Suprapubic skin (tissue), 4 donors: ENCODE results near the gene TGM2. TPM values are rescaled to one million over a fixed set of nuclear protein-coding genes. Genes with fewer than 3 reads are reported as not detected.

ENCODE experiments used
- DNase-seq, 2 donors: peaks; one replicate each; pipeline ENCODE4 v3.0.0-alpha.2; 2019; ENCODE audit warnings: low spot score in 2 of 2
- H3K27ac ChIP-seq: fragments of 200-600 bp; sonication (generic); one replicate; pipeline ENCODE4 v1.5.1; 2019
- H3K27me3 ChIP-seq: fragments of 200-600 bp; sonication (generic); one replicate; pipeline ENCODE4 v1.5.1; 2019
- H3K36me3 ChIP-seq: fragments of 200-600 bp; sonication (generic); one replicate; pipeline ENCODE4 v1.5.1; 2019
- H3K4me1 ChIP-seq: fragments of 200-600 bp; sonication (generic); one replicate; pipeline ENCODE4 v1.5.1; 2019
- H3K4me3 ChIP-seq: fragments of 200-600 bp; sonication (generic); one replicate; pipeline ENCODE4 v1.5.1; 2019; ENCODE audit warnings: mild to moderate bottlenecking
- H3K9me3 ChIP-seq: fragments of 200-600 bp; sonication (generic); one replicate; pipeline ENCODE4 v1.5.1; 2019
- CTCF ChIP-seq, 2 donors: fragments of 200-600 bp in 1 of 2; fragments of 450-650 bp in 1 of 2; sonication (generic) in 1 of 2; IDR thresholded peaks; one replicate each; pipeline ENCODE4 v1.5.1; 2016 to 2019; ENCODE audit warnings: antibody characterized with exemption in 2 of 2, mild to moderate bottlenecking in 1 of 2, moderate library complexity in 1 of 2
- EP300 ChIP-seq: sonication (generic); formaldehyde crosslinking; IDR thresholded peaks from one replicate; pipeline ENCODE4 v1.6.1; 2017; ENCODE audit warnings: antibody characterized with exemption
- POLR2A ChIP-seq, 2 donors: fragments of 450-650 bp; IDR thresholded peaks; one replicate each; pipeline ENCODE4 v1.6.1; 2017; ENCODE audit warnings: antibody characterized with exemption in 2 of 2, mild to moderate bottlenecking in 2 of 2, moderate library complexity in 2 of 2
- POLR2AphosphoS5 ChIP-seq, 3 donors: sonication (generic); formaldehyde crosslinking; IDR thresholded peaks; one replicate each; pipeline ENCODE4 v1.6.1; 2017; ENCODE audit warnings: antibody characterized with exemption in 3 of 3
- WGBS: methylation state at CpG from one replicate; pipeline ENCODE4 v1.1.5; 2018; 5-methylcytosine and 5-hydroxymethylcytosine counted together
- total RNA-seq, 4 donors: library from RNA; depleted of rRNA; stranded (reverse); fragments of >200 nt; gene quantifications; one replicate each; pipeline ENCODE4 v1.1.0, GENCODE V29; 2016

TGM2 gene
- total RNA-seq, 4 donors from 2014 or later: 1.5 to 6.6 (median 3.8) TPM

- TF ChIP-seq POLR2AphosphoS5 (IDR thresholded peaks at IDR 0.05): no peak
- TF ChIP-seq POLR2A (IDR thresholded peaks at IDR 0.05): no peak
- DNase-seq: peak in 1 of 2 donors; percentile 44
- no peaks in the 10 kb centered on the region for H3K9me3 ChIP-seq
- WGBS: 59% methylated on average over 8 of the region's 9 CpGs
- no peaks in the 10 kb centered on the region for H3K36me3 ChIP-seq
- H3K27me3 ChIP-seq: no peaks in the 10 kb centered on the region
- no peak overlapping the region for H3K4me3 ChIP-seq
- H3K4me1 ChIP-seq: peaks cover 2% of the 10 kb centered on the region
- H3K27ac ChIP-seq: no peak overlapping the region
Measured at GRCh38 chr20:38211200-38212097, 46.4 kb upstream of the TGM2 start.

- Histone ChIP-seq H3K27ac (no peak overlapping the region), H3K36me3 (no peaks in the 10 kb centered on the region), H3K4me3 (no peak overlapping the region), H3K27me3 (no peaks in the 10 kb centered on the region), H3K4me1 (peaks cover 2% of the 10 kb centered on the region), H3K9me3 (no peaks in the 10 kb centered on the region)
- 62% methylated on average over 4 of the region's 6 CpGs for WGBS
- peak in 1 of 2 donors; percentile 5 for DNase-seq
- no peak for TF ChIP-seq POLR2A (IDR thresholded peaks at IDR 0.05)
- TF ChIP-seq POLR2AphosphoS5 (IDR thresholded peaks at IDR 0.05): no peak
- no peak for TF ChIP-seq CTCF (IDR thresholded peaks at IDR 0.05)
- TF ChIP-seq EP300: no peak
Measured at GRCh38 chr20:38210741-38211140, 45.7 kb upstream of the TGM2 start.

- peaks cover 2% of the 10 kb centered on the region for H3K4me1 ChIP-seq
- H3K36me3 ChIP-seq: no peaks in the 10 kb centered on the region
- TF ChIP-seq POLR2AphosphoS5 (IDR thresholded peaks at IDR 0.05) (no peak), POLR2A (IDR thresholded peaks at IDR 0.05) (no peak), EP300 (no peak), CTCF (IDR thresholded peaks at IDR 0.05) (no peak)
- 100% methylated on average over 3 of the region's 3 CpGs for WGBS
- DNase-seq: no peak
- no peaks in the 10 kb centered on the region for H3K27me3 ChIP-seq
- no peak overlapping the region for H3K4me3 ChIP-seq
- no peak overlapping the region for H3K27ac ChIP-seq
- H3K9me3 ChIP-seq: no peaks in the 10 kb centered on the region
Measured at GRCh38 chr20:38209736-38210405, 44.8 kb upstream of the TGM2 start.

GRCh38 chr20:38209054-38209675 lies 44.1 kb upstream of the TGM2 start:
- Histone ChIP-seq H3K9me3 (no peaks in the 10 kb centered on the region), H3K4me1 (peaks cover 2% of the 10 kb centered on the region), H3K36me3 (no peaks in the 10 kb centered on the region), H3K27me3 (no peaks in the 10 kb centered on the region), H3K4me3 (no peak overlapping the region), H3K27ac (no peak overlapping the region)
- WGBS: 86% methylated on average over 4 of the region's 4 CpGs
- DNase-seq: peak in 1 of 2 donors; percentile 25
- TF ChIP-seq EP300: no peak
- TF ChIP-seq POLR2A (IDR thresholded peaks at IDR 0.05): no peak
- no peak for TF ChIP-seq CTCF (IDR thresholded peaks at IDR 0.05)
- no peak for TF ChIP-seq POLR2AphosphoS5 (IDR thresholded peaks at IDR 0.05)

- TF ChIP-seq POLR2A (IDR thresholded peaks at IDR 0.05) (no peak), POLR2AphosphoS5 (IDR thresholded peaks at IDR 0.05) (no peak), CTCF (IDR thresholded peaks at IDR 0.05) (no peak), EP300 (no peak)
- Histone ChIP-seq H3K36me3 (no peaks in the 10 kb centered on the region), H3K27ac (no peak overlapping the region), H3K4me3 (no peak overlapping the region), H3K9me3 (no peaks in the 10 kb centered on the region), H3K4me1 (peaks cover 2% of the 10 kb centered on the region), H3K27me3 (no peaks in the 10 kb centered on the region)
- 93% methylated on average over 3 of the region's 3 CpGs for WGBS
- DNase-seq: no peak
Measured at GRCh38 chr20:38208523-38208922, 43.5 kb upstream of the TGM2 start.
